SHP77 (cell line): ENCODE measurements around the gene HPX.

Experiments used
- DNase-seq, 2 experiments: peaks; one replicate each; lab custom pipeline; 2025; lab: John Stamatoyannopoulos, UW

The HPX gene

DNA sequence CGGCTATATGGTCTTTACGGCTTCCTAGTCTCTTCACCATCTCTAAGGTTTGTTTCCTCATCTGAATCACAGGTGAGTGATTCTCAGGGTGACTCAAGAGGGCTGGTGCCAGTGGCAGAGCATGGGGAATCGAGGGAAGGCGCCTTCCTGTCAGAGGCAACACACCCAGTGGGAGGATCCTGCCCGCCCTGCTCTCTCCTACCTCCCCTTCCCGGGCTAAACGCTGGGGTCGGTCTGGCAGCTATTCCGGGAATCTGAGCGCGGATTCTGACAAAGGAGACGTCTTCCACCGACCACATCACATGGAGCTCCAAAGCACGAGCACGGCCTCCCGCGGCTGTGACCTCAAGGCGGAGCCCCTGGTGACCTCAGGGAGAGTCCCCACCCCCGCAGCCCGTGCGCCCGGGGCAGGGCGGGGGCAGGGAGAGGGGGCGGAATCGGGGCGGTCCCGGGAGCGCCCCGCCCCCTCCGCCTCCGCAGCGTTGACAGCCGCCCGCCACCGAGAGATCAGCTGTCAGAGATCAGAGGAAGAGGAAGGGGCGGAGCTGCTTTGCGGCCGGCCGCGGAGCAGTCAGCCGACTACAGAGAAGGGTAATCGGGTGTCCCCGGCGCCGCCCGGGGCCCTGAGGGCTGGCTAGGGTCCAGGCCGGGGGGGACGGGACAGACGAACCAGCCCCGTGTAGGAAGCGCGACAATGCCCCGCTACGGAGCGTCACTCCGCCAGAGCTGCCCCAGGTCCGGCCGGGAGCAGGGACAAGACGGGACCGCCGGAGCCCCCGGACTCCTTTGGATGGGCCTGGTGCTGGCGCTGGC, 50.7 kb downstream of the HPX start, which contains the start of gene SMPD1:
Gene SMPD1, plus strand, starts transcription at position 570 of the 813 bp plus-strand sequence. Its CDS starts 125 bp downstream, at position 695.
- DNase-seq = peak; percentile 58 to 66

DNA sequence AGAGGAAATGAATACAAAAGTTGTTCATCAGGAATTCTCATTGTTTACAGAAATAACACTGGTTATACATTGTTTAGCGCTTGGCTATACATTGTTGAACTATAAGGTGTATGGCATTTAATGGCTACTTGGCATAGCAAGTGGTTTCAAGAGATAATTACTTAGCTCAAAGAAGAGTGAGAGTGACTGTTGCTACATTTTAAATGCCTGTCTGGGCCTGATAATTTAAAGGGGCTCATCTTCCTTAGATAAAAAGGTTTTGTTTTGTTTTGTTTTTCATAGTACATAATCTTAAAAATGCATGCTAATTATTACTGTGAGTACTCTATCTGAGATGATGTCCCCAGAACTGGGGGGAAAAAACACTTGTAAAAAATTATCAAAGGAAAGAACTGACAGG, 52.0 kb downstream of the HPX start:
- DNase-seq = no peak

DNA sequence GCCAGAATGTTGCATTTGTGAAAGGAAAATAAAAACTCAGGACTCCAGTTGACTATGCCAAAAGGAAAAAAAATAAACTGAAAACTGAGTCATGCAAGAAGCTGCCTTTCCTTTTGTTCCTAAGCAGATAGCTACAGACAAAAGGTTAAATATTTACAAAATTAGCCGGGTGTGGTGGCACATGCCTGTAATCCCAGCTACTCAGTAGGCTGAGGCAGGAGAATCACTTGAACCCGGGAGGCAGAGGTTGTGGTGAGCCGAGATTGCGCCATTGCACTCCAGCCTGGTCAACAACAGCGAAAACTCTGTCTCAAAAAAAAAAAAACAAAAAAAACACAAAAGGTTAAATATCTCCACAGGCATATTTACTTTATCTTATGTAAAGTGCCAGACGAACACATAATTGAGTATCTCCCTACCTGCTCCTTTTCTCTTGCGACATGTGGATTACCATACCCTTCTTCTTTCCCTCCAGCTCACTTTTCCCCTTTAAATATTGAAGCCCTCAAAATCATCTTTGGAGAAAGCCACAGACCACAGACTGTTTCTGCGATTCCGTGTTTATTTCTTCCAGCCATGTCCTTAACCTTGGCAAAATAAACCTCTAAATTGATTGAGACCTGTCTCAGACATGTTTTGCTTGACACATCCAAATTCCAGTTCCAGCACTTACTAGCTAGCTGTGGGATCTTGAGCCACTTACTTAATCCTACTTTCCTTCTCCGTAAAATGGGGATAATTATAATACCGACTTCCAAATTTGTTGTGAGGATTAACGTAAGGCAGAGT, 52.8 kb downstream of the HPX start:
- no peak for DNase-seq

DNA sequence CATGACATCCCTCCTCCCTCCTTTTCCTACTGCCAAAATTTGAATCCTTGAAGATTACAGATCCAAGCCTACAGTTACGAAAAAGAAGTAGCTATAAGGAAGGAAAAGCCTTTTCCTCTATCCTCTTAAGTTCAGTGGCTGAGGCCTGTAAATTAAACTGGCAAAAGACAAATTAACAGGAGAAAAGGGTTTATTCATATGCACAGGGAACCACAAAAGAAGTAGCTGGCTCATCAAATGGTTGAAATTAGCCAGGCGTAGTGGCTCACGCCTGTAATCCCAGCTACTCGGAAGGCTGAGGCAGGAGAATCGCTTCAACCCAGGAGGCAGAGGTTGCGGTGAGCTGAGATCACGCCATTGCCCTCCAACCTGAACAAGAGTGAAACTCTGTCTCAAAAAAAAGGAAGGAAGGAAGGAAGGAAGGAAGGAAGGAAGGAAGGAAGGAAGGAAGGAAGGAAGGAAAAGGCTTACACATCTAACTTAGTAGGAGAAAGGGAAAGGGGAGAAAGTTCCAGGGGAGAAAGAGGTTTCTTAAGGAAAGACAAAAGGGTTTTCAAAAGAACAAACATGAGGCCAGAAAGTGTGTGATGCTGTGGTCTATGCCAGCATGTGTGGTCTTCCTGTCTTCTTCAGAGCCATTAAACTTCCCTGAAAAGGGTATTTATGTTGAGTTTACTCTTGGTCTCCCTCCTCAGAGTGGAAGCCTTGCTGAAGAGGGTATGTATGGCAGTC, 55.6 kb downstream of the HPX start:
- DNase-seq = no peak
